ENCODE results near the gene DCLRE1C. TPM values are rescaled to one million over a fixed set of nuclear protein-coding genes. Genes with fewer than 3 reads are reported as not detected.

The DCLRE1C gene
- total RNA-seq, 4 donors from 2014 or later, result 7.1 to 17.5 (median 13.0) TPM

GRCh38 chr10:14852236-14852635 is 101.7 kb downstream of the DCLRE1C start:
- Histone ChIP-seq H3K27me3 (no peaks in the 10 kb centered on the region), H3K9me3 (no peaks in the 10 kb centered on the region), H3K27ac (no peak overlapping the region), H3K36me3 (peaks cover 29% of the 10 kb centered on the region), H3K4me3 (no peak overlapping the region), H3K4me1 (no peaks in the 10 kb centered on the region)
- DNase-seq (ENCODE audit: low spot score in 2 of 2), result no peak
- TF ChIP-seq POLR2A (IDR thresholded peaks at IDR 0.05), result no peak
- no peak for TF ChIP-seq EP300 (IDR thresholded peaks at IDR 0.05)
- TF ChIP-seq CTCF (IDR thresholded peaks at IDR 0.05), result no peak
- TF ChIP-seq POLR2AphosphoS5 (IDR thresholded peaks at IDR 0.05), result no peak
- WGBS, result 98% methylated on average over 3 of the region's 3 CpGs

Other genes starting within 250 kb of the DCLRE1C start
- 10 to 100 TPM; 19.5 to 35.2 (median 25.6) TPM for gene FAM107B, start 179.2 kb downstream of the DCLRE1C start, total RNA-seq
- 1 to 10 TPM; 2.3 to 5.3 (median 4.3) TPM for gene CDNF, start 116.1 kb downstream of the DCLRE1C start, total RNA-seq
- 10 to 100 TPM in 1 of 4 donors, 1 to 10 TPM in 3; 6.6 to 11.7 (median 7.4) TPM for gene HSPA14, start 115.8 kb downstream of the DCLRE1C start, total RNA-seq
- gene MSANTD7, start 115.8 kb downstream of the DCLRE1C start, total RNA-seq, result 10 to 100 TPM in 3 of 4 donors, 1 to 10 TPM in 1; 6.6 to 21.6 (median 13.9) TPM
- 10 to 100 TPM in 1 of 4 donors, 1 to 10 TPM in 3; 2.3 to 11.2 (median 5.9) TPM for gene SUV39H2, start 75.2 kb downstream of the DCLRE1C start, total RNA-seq
- gene MEIG1, start 5.3 kb upstream of the DCLRE1C start, total RNA-seq, result not detected
- gene OLAH, start 89.8 kb upstream of the DCLRE1C start, total RNA-seq, result 1 to 10 TPM in 2 of 4 donors, under 1 TPM in 1, not detected in 1; 0.26 to 5.6 (median 5.3) TPM
- gene ACBD7, start 134.7 kb upstream of the DCLRE1C start, total RNA-seq, result not detected
- 10 to 100 TPM; 11.8 to 21.1 (median 18.0) TPM for gene RPP38, start 143.3 kb upstream of the DCLRE1C start, total RNA-seq
- gene NMT2, start 214.6 kb upstream of the DCLRE1C start, total RNA-seq, result 10 to 100 TPM; 14.1 to 25.5 (median 16.6) TPM

Measured in suprapubic skin (tissue), 4 donors.